NCI-H2196 (cell line): ENCODE data around the gene LGALS7B.
"Not testable (repeated sequence)": the region's sequence is repeated elsewhere in the genome, so short reads cannot be mapped to it uniquely, and the experiment has no call there.

Experiments used
- DNase-seq: peaks from one replicate; lab custom pipeline; 2025; ENCODE audit not compliant: unreplicated experiment; lab: John Stamatoyannopoulos, UW

Gene LGALS7B

GRCh38 chr19:38788478-38789243, at the start of gene LGALS7B:
TSS of gene LGALS7B (plus strand) at chr19:38789200. CDS start at chr19:38789227, 27 bp downstream.
- DNase-seq, result no peak

GRCh38 chr19:38739440-38740256, 49.4 kb upstream of the LGALS7B start:
- no peak for DNase-seq

GRCh38 chr19:38740257-38740592, 48.8 kb upstream of the LGALS7B start:
- no peak for DNase-seq

GRCh38 chr19:38740932-38741331, 48.1 kb upstream of the LGALS7B start:
- no peak for DNase-seq

GRCh38 chr19:38741670-38742069, 47.3 kb upstream of the LGALS7B start:
- DNase-seq, result no peak

- no peak for DNase-seq
These were observed 46.7 kb upstream of the LGALS7B start for GRCh38 chr19:38742296-38742695.

GRCh38 chr19:38742906-38743305, 46.1 kb upstream of the LGALS7B start:
- DNase-seq, result no peak

GRCh38 chr19:38743394-38744297, 45.4 kb upstream of the LGALS7B start:
- no peak for DNase-seq

- no peak for DNase-seq
These were observed 44.7 kb upstream of the LGALS7B start, which contains the start of gene CAPN12 for GRCh38 chr19:38744298-38744681. TSS of gene CAPN12 (minus strand) at chr19:38744474. CDS start at chr19:38744165, 309 bp downstream.

GRCh38 chr19:38744874-38745273, 44.1 kb upstream of the LGALS7B start:
- DNase-seq, result no peak

- DNase-seq, result no peak
These were observed 43.7 kb upstream of the LGALS7B start for GRCh38 chr19:38745316-38745715.

GRCh38 chr19:38753783-38754182, 35.2 kb upstream of the LGALS7B start:
- not testable (repeated sequence) for DNase-seq

GRCh38 chr19:38754196-38754595, 34.8 kb upstream of the LGALS7B start:
- DNase-seq, result not testable (repeated sequence)

GRCh38 chr19:38759590-38760003, 29.4 kb upstream of the LGALS7B start:
- DNase-seq, result no peak

GRCh38 chr19:38760805-38761517, 28.0 kb upstream of the LGALS7B start:
- DNase-seq, result not testable (repeated sequence)

- not testable (repeated sequence) for DNase-seq
These were observed 27.1 kb upstream of the LGALS7B start for GRCh38 chr19:38761884-38762389.

- DNase-seq, result no peak
These were observed 25.2 kb upstream of the LGALS7B start for GRCh38 chr19:38763795-38764220.

GRCh38 chr19:38765214-38765613, 23.8 kb upstream of the LGALS7B start:
- DNase-seq, result no peak

- no peak for DNase-seq
These were observed 22.5 kb upstream of the LGALS7B start for GRCh38 chr19:38766276-38767047.
